ENCODE data around the gene FBXL14. TPM values are rescaled to one million over a fixed set of nuclear protein-coding genes. Genes with fewer than 3 reads are reported as not detected.

The FBXL14 gene
- total RNA-seq, 2 donors from 2014 or later, result 21.3 to 28.7 TPM

DNA sequence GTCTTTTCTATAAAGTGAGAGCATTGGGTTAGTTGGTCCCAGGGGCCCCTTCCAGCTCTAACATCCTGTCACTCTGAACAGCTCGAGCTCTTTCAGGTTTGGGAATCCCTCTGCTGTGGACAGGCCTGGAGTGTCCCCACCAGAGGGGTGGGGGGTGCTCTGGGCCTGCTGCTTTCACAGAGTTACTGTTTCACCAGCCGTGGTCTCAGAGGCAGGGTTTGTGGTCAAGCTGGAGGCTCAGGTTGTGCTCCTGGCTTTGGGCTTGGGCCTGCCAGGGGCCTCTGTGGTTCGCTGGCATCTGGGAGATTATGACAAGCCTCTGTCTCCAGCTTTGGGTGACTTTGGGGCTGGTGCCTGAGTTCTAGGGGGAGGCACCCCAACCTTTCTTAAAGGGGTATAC is 59.6 kb downstream of the FBXL14 start:
- Histone ChIP-seq H3K27me3 (replicated peaks; ENCODE audit: insufficient read depth) (no peaks in the 10 kb centered on the region), H3K4me3 (no peak overlapping the region), H3K36me3 (no peaks in the 10 kb centered on the region), H3K9me3 (no peaks in the 10 kb centered on the region), H3K4me1 (replicated peaks) (no peaks in the 10 kb centered on the region), H3K27ac (no peak overlapping the region)
- WGBS, result 92% methylated on average over 3 of the region's 3 CpGs
- TF ChIP-seq POLR2AphosphoS5 (IDR thresholded peaks at IDR 0.05) (no peak), POLR2A (IDR thresholded peaks at IDR 0.05) (no peak)
- TF ChIP-seq, protein P1, sequence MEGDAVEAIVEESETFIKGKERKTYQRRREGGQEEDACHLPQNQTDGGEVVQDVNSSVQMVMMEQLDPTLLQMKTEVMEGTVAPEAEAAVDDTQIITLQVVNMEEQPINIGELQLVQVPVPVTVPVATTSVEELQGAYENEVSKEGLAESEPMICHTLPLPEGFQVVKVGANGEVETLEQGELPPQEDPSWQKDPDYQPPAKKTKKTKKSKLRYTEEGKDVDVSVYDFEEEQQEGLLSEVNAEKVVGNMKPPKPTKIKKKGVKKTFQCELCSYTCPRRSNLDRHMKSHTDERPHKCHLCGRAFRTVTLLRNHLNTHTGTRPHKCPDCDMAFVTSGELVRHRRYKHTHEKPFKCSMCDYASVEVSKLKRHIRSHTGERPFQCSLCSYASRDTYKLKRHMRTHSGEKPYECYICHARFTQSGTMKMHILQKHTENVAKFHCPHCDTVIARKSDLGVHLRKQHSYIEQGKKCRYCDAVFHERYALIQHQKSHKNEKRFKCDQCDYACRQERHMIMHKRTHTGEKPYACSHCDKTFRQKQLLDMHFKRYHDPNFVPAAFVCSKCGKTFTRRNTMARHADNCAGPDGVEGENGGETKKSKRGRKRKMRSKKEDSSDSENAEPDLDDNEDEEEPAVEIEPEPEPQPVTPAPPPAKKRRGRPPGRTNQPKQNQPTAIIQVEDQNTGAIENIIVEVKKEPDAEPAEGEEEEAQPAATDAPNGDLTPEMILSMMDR (IDR thresholded peaks at IDR 0.05), result no peak
- no peak for DNase-seq (ENCODE audit: low spot score)
- intact Hi-C loops (cut with DNase I), result loop anchor here (5.0 kb wide), 1 partner anchor 38 kb away; no protein-coding TSS in a partner anchor

- Histone ChIP-seq H3K9me3 (no peaks in the 10 kb centered on the region), H3K27ac (no peak overlapping the region), H3K27me3 (replicated peaks; ENCODE audit: insufficient read depth) (no peaks in the 10 kb centered on the region), H3K4me3 (no peak overlapping the region), H3K36me3 (no peaks in the 10 kb centered on the region), H3K4me1 (replicated peaks) (no peaks in the 10 kb centered on the region)
- TF ChIP-seq POLR2AphosphoS5 (IDR thresholded peaks at IDR 0.05) (no peak), POLR2A (IDR thresholded peaks at IDR 0.05) (no peak)
- TF ChIP-seq, protein P1 (IDR thresholded peaks at IDR 0.05), result no peak
- intact Hi-C loops (cut with DNase I), result loop anchor here (5.0 kb wide), 1 partner anchor 39 kb away; no protein-coding TSS in a partner anchor
- WGBS, result 66% methylated on average over 16 of the region's 16 CpGs
- DNase-seq (ENCODE audit: low spot score), result no peak
Observed at GRCh38 chr12:1533602-1534304, 60.6 kb downstream of the FBXL14 start.

DNA sequence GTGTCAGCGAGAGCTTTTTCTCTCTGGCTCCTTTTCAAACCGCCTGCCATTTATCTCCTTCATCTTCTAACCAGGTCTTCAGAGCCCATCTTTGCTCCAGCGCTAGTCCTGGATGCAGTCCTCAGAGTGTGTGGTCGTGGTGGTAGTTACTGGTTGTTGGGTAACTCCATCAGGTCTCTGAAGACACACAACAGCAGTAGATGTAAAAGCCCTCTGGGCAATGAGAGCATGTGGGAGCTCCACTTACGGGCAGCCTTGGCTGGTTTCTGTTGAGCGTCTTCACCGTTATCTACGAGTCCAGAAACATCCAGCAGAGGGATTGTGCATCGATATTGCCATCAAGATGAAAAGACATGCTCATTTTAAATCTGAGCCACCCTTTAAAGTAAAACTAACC is 61.2 kb downstream of the FBXL14 start:
- 76% methylated on average over 9 of the region's 9 CpGs for WGBS
- H3K27ac ChIP-seq, result no peak overlapping the region
- intact Hi-C loops (cut with DNase I), result loop anchor here (5.0 kb wide), 1 partner anchor 39 kb away; no protein-coding TSS in a partner anchor
- no peak for DNase-seq (ENCODE audit: low spot score)
- no peaks in the 10 kb centered on the region for H3K36me3 ChIP-seq
- no peaks in the 10 kb centered on the region for H3K4me1 ChIP-seq (replicated peaks)
- TF ChIP-seq POLR2A (IDR thresholded peaks at IDR 0.05) (no peak), POLR2AphosphoS5 (IDR thresholded peaks at IDR 0.05) (no peak)
- TF ChIP-seq, protein P1 (IDR thresholded peaks at IDR 0.05), result no peak
- H3K9me3 ChIP-seq, result no peaks in the 10 kb centered on the region
- H3K4me3 ChIP-seq, result no peak overlapping the region
- no peaks in the 10 kb centered on the region for H3K27me3 ChIP-seq (replicated peaks; ENCODE audit: insufficient read depth)

DNA sequence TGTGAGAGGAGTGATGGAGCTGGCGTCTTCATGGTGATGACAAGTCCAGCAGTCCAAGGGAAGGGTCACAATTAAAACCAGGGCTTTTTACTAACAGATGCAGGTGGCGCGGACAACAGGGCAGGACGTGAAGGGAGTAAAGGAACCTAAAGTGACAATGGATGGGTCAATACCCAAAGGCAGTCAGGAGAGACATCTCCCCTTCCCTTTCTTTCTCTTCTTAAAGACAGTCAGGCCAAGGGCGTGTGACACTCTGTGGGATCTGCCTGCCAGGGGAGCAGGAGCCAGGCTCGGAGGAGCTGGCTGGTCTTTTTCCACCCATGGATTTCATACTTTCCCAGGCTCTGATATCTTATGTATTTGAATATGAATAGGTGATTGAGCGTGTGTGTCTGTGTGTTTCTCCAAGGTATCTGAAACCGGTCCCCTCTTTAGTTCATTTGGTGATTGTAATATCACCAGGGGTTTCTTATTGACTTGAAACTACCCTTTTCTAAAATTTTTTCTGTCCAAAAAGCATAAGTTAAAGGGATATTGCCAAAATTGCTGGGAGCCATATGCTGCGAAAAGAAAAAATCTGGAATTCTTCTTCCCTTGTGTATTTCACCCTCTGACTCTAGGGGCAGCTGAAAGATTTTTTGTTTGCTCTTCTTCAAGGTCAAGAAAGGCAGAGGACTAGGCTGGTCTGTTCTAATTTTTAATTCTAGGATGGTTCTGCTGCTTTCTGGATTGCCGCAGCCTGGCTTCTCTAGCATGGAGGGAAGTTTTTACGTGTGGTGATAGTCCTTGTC is 61.8 kb downstream of the FBXL14 start:
- TF ChIP-seq POLR2A (IDR thresholded peaks at IDR 0.05) (no peak), POLR2AphosphoS5 (IDR thresholded peaks at IDR 0.05) (no peak)
- TF ChIP-seq, protein P1 (IDR thresholded peaks at IDR 0.05), result no peak
- Histone ChIP-seq H3K4me3 (no peak overlapping the region), H3K27ac (no peak overlapping the region), H3K9me3 (no peaks in the 10 kb centered on the region), H3K36me3 (no peaks in the 10 kb centered on the region), H3K27me3 (replicated peaks; ENCODE audit: insufficient read depth) (no peaks in the 10 kb centered on the region), H3K4me1 (replicated peaks) (no peaks in the 10 kb centered on the region)
- no peak for DNase-seq (ENCODE audit: low spot score)
- 90% methylated on average over 11 of the region's 11 CpGs for WGBS
- intact Hi-C loops (cut with DNase I), result loop anchor here (5.0 kb wide), 1 partner anchor 40 kb away; no protein-coding TSS in a partner anchor

All from prostate gland (tissue), 2 donors.